Occipital lobe (tissue), 2 donors: Measurements from ENCODE around the gene STK35. TPM values are rescaled to one million over a fixed set of nuclear protein-coding genes. Genes with fewer than 3 reads are reported as not detected.

ENCODE experiments used
- DNase-seq: peaks from one replicate; lab custom pipeline; 2025; lab: John Stamatoyannopoulos, UW
- total RNA-seq: library from RNA; depleted of rRNA; stranded (reverse); fragments of >200 nt; gene quantifications from one replicate; pipeline ENCODE4 v1.2.3, GENCODE V29; 2014

The STK35 gene
- total RNA-seq = 13.9 TPM

- no peak for DNase-seq
These were observed at the start of gene STK35 for GRCh38 chr20:2101057-2101864. STK35 (plus strand) TSS chr20:2101827; CDS start chr20:2101882, 55 bp downstream.

- no peak for DNase-seq
These were observed 49.7 kb upstream of the STK35 start for GRCh38 chr20:2051946-2052345.

GRCh38 chr20:2052741-2053140, 48.9 kb upstream of the STK35 start:
- no peak for DNase-seq

- DNase-seq = no peak
These were observed 48.0 kb upstream of the STK35 start for GRCh38 chr20:2053615-2054014.

- no peak for DNase-seq
These were observed 46.7 kb upstream of the STK35 start for GRCh38 chr20:2054911-2055310.

- no peak for DNase-seq
These were observed 42.2 kb upstream of the STK35 start for GRCh38 chr20:2059411-2059810.

GRCh38 chr20:2065099-2065498, 36.5 kb upstream of the STK35 start:
- no peak for DNase-seq

- no peak for DNase-seq
These were observed 35.0 kb upstream of the STK35 start for GRCh38 chr20:2066461-2067122.

- DNase-seq = no peak
These were observed 20.9 kb upstream of the STK35 start for GRCh38 chr20:2080532-2081224.

- no peak for DNase-seq
These were observed 16.9 kb upstream of the STK35 start for GRCh38 chr20:2084703-2085102.

- no peak for DNase-seq
These were observed 15.2 kb upstream of the STK35 start for GRCh38 chr20:2086177-2086979.

GRCh38 chr20:2086980-2087377, 14.6 kb upstream of the STK35 start:
- no peak for DNase-seq

- DNase-seq = no peak
These were observed 12.7 kb upstream of the STK35 start for GRCh38 chr20:2088891-2089290.

- no peak for DNase-seq
These were observed 12.2 kb upstream of the STK35 start for GRCh38 chr20:2089447-2089846.

GRCh38 chr20:2093159-2093781, 8.4 kb upstream of the STK35 start:
- DNase-seq = no peak

GRCh38 chr20:2093883-2094282, 7.7 kb upstream of the STK35 start:
- DNase-seq = no peak

GRCh38 chr20:2101865-2102584, 398 bp downstream of the STK35 start:
- DNase-seq = peak; percentile 86

- DNase-seq = peak; percentile 84
These were observed 1.2 kb downstream of the STK35 start for GRCh38 chr20:2102585-2103460.

- no peak for DNase-seq
These were observed 2.0 kb downstream of the STK35 start for GRCh38 chr20:2103461-2104153.
